A549 (cell line): ENCODE data around the gene LCAT. TPM values are rescaled to one million over a fixed set of nuclear protein-coding genes. Genes with fewer than 3 reads are reported as not detected.
A peak's percentile ranks its signal among the peaks of the same experiment; 100 is the strongest.
"Not testable (repeated sequence)": the region's sequence is repeated elsewhere in the genome, so short reads cannot be mapped to it uniquely, and the experiment has no call there.

Source experiments
- ATAC-seq, 2 experiments: fragments of 200-7000 bp in 1 of 2; fragments of >200 bp in 1 of 2; cut with Nextera tagmentation in 1 of 2; cut with Tn5 transposase in 1 of 2; 3 replicates each; pipeline versions ENCODE4 v1.8.0 to v1.9.1; 2018 to 2020; ENCODE audit warnings: mild to moderate bottlenecking in 1 of 2, moderate library complexity in 1 of 2
- CTCF ChIA-PET: fragments of 300-600 bp; sonication (Branson Sonifier 250); formaldehyde crosslinking; extraction: SDS; loops from one replicate; lab custom pipeline; 2021; ENCODE audit warnings: antibody characterized with exemption, inconsistent platforms; lab: Yijun Ruan, JAX
- POLR2A ChIA-PET: fragments of 350-600 bp; formaldehyde crosslinking; extraction: SDS; loops from one replicate; lab custom pipeline; 2021; ENCODE audit warnings: antibody characterized with exemption, inconsistent platforms; lab: Yijun Ruan, JAX
- DNase-seq, 2 experiments: peaks; one replicate each; pipeline versions ENCODE4 v3.0.0 to v3.0.0-alpha.2; 2011 to 2016; ENCODE audit warnings: low read depth in 1 of 2, low spot score in 1 of 2
- FAIRE-seq: peaks from 2 replicates; lab custom pipeline; 2011; peaks lifted over from hg19 to GRCh38; lab: Jason Lieb, UNC
- H3K27ac ChIP-seq, 2 experiments: fragments of >200 bp; sonication (Bioruptor Twin); formaldehyde crosslinking; 3 replicates each; pipeline ENCODE4 v1.5.1; 2016 to 2017
- H3K4me1 ChIP-seq: fragments of >200 bp; sonication (Bioruptor Twin); formaldehyde crosslinking; 3 replicates; pipeline ENCODE4 v1.6.1; 2016
- H3K4me2 ChIP-seq: fragments of >200 bp; sonication (Bioruptor Twin); formaldehyde crosslinking; 3 replicates; pipeline ENCODE4 v1.6.1; 2016
- H3K4me3 ChIP-seq: fragments of >200 bp; sonication (Bioruptor Twin); formaldehyde crosslinking; 3 replicates; pipeline ENCODE4 v1.5.1; 2016
- H3K9me3 ChIP-seq: fragments of >200 bp; sonication (Bioruptor Twin); formaldehyde crosslinking; 3 replicates; pipeline ENCODE4 v1.6.1; 2016
- CBX2 ChIP-seq: fragments of 200-600 bp; sonication (generic); IDR thresholded peaks from 2 replicates; pipeline ENCODE4 v1.6.1; 2016; ENCODE audit warnings: low read depth, mild to moderate bottlenecking, borderline replicate concordance
- CBX8 ChIP-seq: fragments of 200-600 bp; sonication (generic); IDR thresholded peaks from 2 replicates; pipeline ENCODE4 v1.6.1; 2016
- CEBPB ChIP-seq, 2 experiments: fragments of >200 bp in 1 of 2; sonication (Bioruptor Twin) in 1 of 2; formaldehyde crosslinking in 1 of 2; IDR thresholded peaks; 2 replicates each; pipeline ENCODE4 v1.6.1; 2012 to 2016
- CHD2 ChIP-seq: fragments of 150-350 bp; IDR thresholded peaks from 2 replicates; pipeline ENCODE4 v1.6.1; 2014; ENCODE audit warnings: low read length; ENCODE audit not compliant: partially characterized antibody
- CHD4 ChIP-seq: fragments of 200-600 bp; sonication (generic); IDR thresholded peaks from 2 replicates; pipeline ENCODE4 v1.6.1; 2016; ENCODE audit warnings: antibody characterized with exemption, mild to moderate bottlenecking, borderline replicate concordance
- CTCF ChIP-seq: fragments of >200 bp; sonication (Bioruptor Twin); formaldehyde crosslinking; IDR thresholded peaks from 3 replicates; pipeline ENCODE4 v1.5.1; 2016
- MYC ChIP-seq: IDR thresholded peaks from 2 replicates; pipeline ENCODE4 v1.6.1; 2012; ENCODE audit warnings: mild to moderate bottlenecking, inconsistent platforms, low read length, improper control_type of control experiment, borderline replicate concordance
- NFE2L2 ChIP-seq: fragments of 150-350 bp; conservative IDR thresholded peaks from 2 replicates; pipeline ENCODE4 v1.6.1; 2014; ENCODE audit warnings: low read length
- PHF8 ChIP-seq: fragments of 200-600 bp; sonication (generic); IDR thresholded peaks from 2 replicates; pipeline ENCODE4 v1.6.1; 2016; ENCODE audit warnings: low read depth, mild to moderate bottlenecking, antibody characterized with exemption, moderate library complexity, borderline replicate concordance
- POLR2A ChIP-seq: IDR thresholded peaks from 2 replicates; pipeline ENCODE4 v1.6.1; 2012; ENCODE audit warnings: mild to moderate bottlenecking, low read length
- POLR2AphosphoS2 ChIP-seq: conservative IDR thresholded peaks from 2 replicates; pipeline ENCODE4 v1.6.1; 2012; ENCODE audit warnings: low read length, improper control_type of control experiment, inconsistent platforms
- REST ChIP-seq: fragments of 200-600 bp; sonication (generic); IDR thresholded peaks from 2 replicates; pipeline ENCODE4 v1.6.1; 2016; ENCODE audit warnings: antibody characterized with exemption, mild to moderate bottlenecking, moderate library complexity
- RFX5 ChIP-seq: fragments of 450-650 bp; IDR thresholded peaks from 2 replicates; pipeline ENCODE4 v1.7.1; 2014; ENCODE audit warnings: antibody characterized with exemption, mild to moderate bottlenecking, moderate library complexity
- USF2 ChIP-seq: fragments of 450-650 bp; IDR thresholded peaks from 2 replicates; pipeline ENCODE4 v1.6.1; 2014; ENCODE audit warnings: antibody characterized with exemption
- ZNF302 ChIP-seq: fragments of 250-450 bp; sonication (Bioruptor Pico); IDR thresholded peaks from 2 replicates; pipeline ENCODE4 v1.9.0; 2021; ENCODE audit warnings: inconsistent platforms, mild to moderate bottlenecking, moderate library complexity
- WGBS: methylation state at CpG from one replicate; pipeline ENCODE4 v1.1.6; 2017; ENCODE audit errors: missing lambda C conversion rate; 5-methylcytosine and 5-hydroxymethylcytosine counted together
- polyA plus RNA-seq, 4 experiments: library from polyadenylated mRNA; depleted of rRNA in 3 of 4; stranded (reverse); fragments of >200 nt; fragmentation: RNase III in 1 of 4; extraction: RNeasy Plus Mini Kit Qiagen cat#74134 plus additional on column Dnase treatment in 1 of 4; gene quantifications; 2 replicates in 3 of 4; 3 replicates in 1 of 4; pipeline ENCODE4 v1.2.3, GENCODE V29; 2011 to 2017

Gene LCAT
- polyA plus RNA-seq, 2 of the 4 experiments (the other 2 are of a cell fraction): 1.7 to 8.4 TPM

- WGBS: 92% methylated on average over 33 of the region's 33 CpGs
- FAIRE-seq (no peak), ATAC-seq (no peak), DNase-seq (no peak)
- CTCF ChIA-PET: interaction anchor here (0.7 to 5.2 kb wide), 7 partner anchors 11 to 1169 kb away, joined by 3 to 54 read pairs (median 6); no protein-coding TSS in a partner anchor
- Histone ChIP-seq H3K4me2 (no peak overlapping the region), H3K4me3 (no peak overlapping the region), H3K4me1 (peaks cover 10% of the 10 kb centered on the region; the same call in 2 of the 3 replicates), H3K9me3 (no peaks in the 10 kb centered on the region), H3K27ac (no peak overlapping the region)
- POLR2A ChIA-PET: interaction anchor here (0.6 kb wide), 1 partner anchor 416 kb away, joined by 8 read pairs; no protein-coding TSS in a partner anchor
- TF ChIP-seq USF2 (no peak), POLR2A (0 out of 2 replicates have a peak, but pooled peaks have one; percentile 14)
- TF ChIP-seq, all 56 proteins: peak for 1
These were observed 4.1 kb downstream of the LCAT start for GRCh38 chr16:67939507-67940445.

GRCh38 chr16:67937713-67938112 lies 6.2 kb downstream of the LCAT start:
- not testable (repeated sequence) for DNase-seq, ATAC-seq, H3K27ac ChIP-seq, H3K4me3 ChIP-seq, H3K9me3 ChIP-seq, FAIRE-seq
- POLR2A ChIA-PET: interaction anchor here (1.8 kb wide), 1 partner anchor 9 kb away, joined by 4 read pairs; no protein-coding TSS in a partner anchor
- Histone ChIP-seq H3K4me2 (peak overlapping the region; percentile 88; the same call in 2 of the 3 replicates), H3K4me1 (peaks cover 16% of the 10 kb centered on the region; the same call in 2 of the 3 replicates)
- CTCF ChIA-PET: interaction anchor here (0.6 to 22.2 kb wide), 8 partner anchors 9 to 1041 kb away, joined by 3 to 370 read pairs (median 4); partner anchors contain the start of genes EDC4 and NRN1L
- 90% methylated on average over 5 of the region's 5 CpGs for WGBS

GRCh38 chr16:67936880-67937605 lies 6.9 kb downstream of the LCAT start:
- ChIA-PET CTCF (interaction anchor here (0.6 to 22.2 kb wide), 7 partner anchors 8 to 121 kb away, joined by 3 to 370 read pairs (median 8); partner anchors contain the start of genes EDC4 and NRN1L), POLR2A (interaction anchor here (1.8 kb wide), 1 partner anchor 10 kb away, joined by 4 read pairs; no protein-coding TSS in a partner anchor)
- DNase-seq (peak in 1 of 2 experiments; percentile 56), FAIRE-seq (no peak), ATAC-seq (peak in 1 of 2 experiments; percentile 1; a peak in 2 of 6 replicates)
- Histone ChIP-seq H3K4me3 (peak overlapping the region; percentile 76), H3K4me2 (peak overlapping the region; percentile 88), H3K9me3 (no peaks in the 10 kb centered on the region), H3K4me1 (peaks cover 16% of the 10 kb centered on the region; the same call in 2 of the 3 replicates), H3K27ac (peak overlapping the region; percentile 88 to 96)
- 38% methylated on average over 5 of the region's 6 CpGs for WGBS
- TF ChIP-seq CHD4: no peak
- no peak for TF ChIP-seq RFX5
- TF ChIP-seq CBX8: no peak
- TF ChIP-seq NFE2L2: no peak
- no peak for TF ChIP-seq CEBPB (IDR thresholded peaks at IDR 0.05)
- no peak for TF ChIP-seq CTCF
- TF ChIP-seq POLR2A: no peak

GRCh38 chr16:67936124-67936879 lies 7.6 kb downstream of the LCAT start, which contains the start of gene PSMB10:
Gene PSMB10, minus strand, starts transcription at chr16:67936850. Its CDS starts 101 bp downstream, at chr16:67936749.
- H3K4me2 ChIP-seq: peak within 1 kb of the TSS; percentile 88
- peak within 1 kb of the TSS; percentile 88 to 96 for H3K27ac ChIP-seq
- DNase-seq: peak in 1 of 2 experiments; percentile 54
- peaks cover 16% of the 10 kb centered on the region; the same call in 2 of the 3 replicates for H3K4me1 ChIP-seq
- WGBS: 0% methylated on average over 37 of the region's 54 CpGs
- ATAC-seq: peak; percentile 22 to 37
- ChIA-PET CTCF (interaction anchor here (1.0 to 22.2 kb wide), 12 partner anchors 8 to 413 kb away, joined by 3 to 370 read pairs (median 6); partner anchors contain the start of genes EDC4 and NRN1L), POLR2A (interaction anchor here (0.5 to 1.8 kb wide), 11 partner anchors 8 to 132 kb away, joined by 3 to 9 read pairs (median 4); partner anchors contain the start of genes DDX28, DUS2, RANBP10 and TSNAXIP1)
- peak within 1 kb of the TSS; percentile 76 for H3K4me3 ChIP-seq
- no peak for FAIRE-seq
- H3K9me3 ChIP-seq: no peaks in the 10 kb centered on the region
- TF ChIP-seq REST (no peak), CBX2 (no peak), CHD2 (peak; percentile 8), PHF8 (0 out of 2 replicates have a peak, but pooled peaks have one; percentile 43), MYC (no peak), ZNF302 (no peak), POLR2AphosphoS2 (peak; percentile 82; the same call in 1 of the 2 replicates)
